Measurements from ENCODE around the gene RAET1G.
"Not testable (repeated sequence)": the region's sequence is repeated elsewhere in the genome, so short reads cannot be mapped to it uniquely, and the experiment has no call there.

The RAET1G gene

GRCh38 chr6:149933461-149933860, 10.5 kb upstream of the RAET1G start:
- no peak for ATAC-seq (ENCODE audit: insufficient read depth, low read depth)
- Histone ChIP-seq H4K20me1 (ENCODE audit: insufficient read depth, low read length) (no peaks in the 10 kb centered on the region), H3K4me3 (ENCODE audit: low read depth in 1 of 2, low read length in 2 of 2) (no peak overlapping the region), H3K9ac (ENCODE audit: low read depth, low read length) (no peak overlapping the region), H3K27ac (ENCODE audit: low read length) (no peak overlapping the region), H2AFZ (ENCODE audit: low read depth, low read length) (no peak overlapping the region), H3K4me1 (ENCODE audit: insufficient read depth, low read length) (no peaks in the 10 kb centered on the region), H3K9me3 (ENCODE audit: insufficient read depth, low read length, severe bottlenecking) (no peaks in the 10 kb centered on the region), H3K4me2 (ENCODE audit: insufficient read depth, low read length) (no peak overlapping the region), H3K27me3 (ENCODE audit: insufficient read depth, low read length, poor library complexity) (peaks cover 38% of the 10 kb centered on the region), H3K36me3 (ENCODE audit: insufficient read depth, low read length) (no peaks in the 10 kb centered on the region), H3K79me2 (ENCODE audit: insufficient read depth, low read length) (no peaks in the 10 kb centered on the region)
- no peak for TF ChIP-seq CTCF (IDR thresholded peaks at IDR 0.05; ENCODE audit: borderline replicate concordance, extremely low read depth, low read length, poor library complexity, severe bottlenecking)
- TF ChIP-seq EZH2 (IDR thresholded peaks at IDR 0.05; ENCODE audit: borderline replicate concordance, low read depth, low read length, severe bottlenecking), result no peak
- DNase-seq, result no peak

DNA sequence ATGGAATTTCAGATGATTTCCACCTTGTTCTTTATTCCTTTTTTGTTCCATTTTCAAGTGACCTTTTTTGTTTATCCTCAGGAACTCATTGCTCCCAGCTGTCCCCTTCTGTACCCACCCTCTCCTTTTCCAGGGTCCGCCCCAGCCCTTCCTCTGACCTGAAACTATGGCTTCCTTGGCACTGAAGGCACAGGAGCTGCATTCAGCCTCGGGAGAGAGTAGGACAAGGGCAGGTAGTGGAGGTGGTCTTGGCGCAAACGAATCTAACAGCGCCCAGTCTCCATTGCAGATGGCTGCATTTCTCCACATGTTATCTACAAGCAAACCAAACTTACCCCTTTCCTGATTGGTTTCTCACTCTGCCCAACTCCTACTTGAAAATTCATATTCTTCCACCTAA, 10.1 kb upstream of the RAET1G start:
- DNase-seq, result no peak
- Histone ChIP-seq H3K4me2 (ENCODE audit: insufficient read depth, low read length) (no peak overlapping the region), H3K9ac (ENCODE audit: low read depth, low read length) (no peak overlapping the region), H4K20me1 (ENCODE audit: insufficient read depth, low read length) (no peaks in the 10 kb centered on the region), H3K36me3 (ENCODE audit: insufficient read depth, low read length) (no peaks in the 10 kb centered on the region), H3K4me3 (ENCODE audit: low read depth in 1 of 2, low read length in 2 of 2) (no peak overlapping the region), H3K4me1 (ENCODE audit: insufficient read depth, low read length) (no peaks in the 10 kb centered on the region), H3K79me2 (ENCODE audit: insufficient read depth, low read length) (no peaks in the 10 kb centered on the region), H3K27ac (ENCODE audit: low read length) (no peak overlapping the region), H3K27me3 (ENCODE audit: insufficient read depth, low read length, poor library complexity) (peaks cover 35% of the 10 kb centered on the region), H2AFZ (ENCODE audit: low read depth, low read length) (no peak overlapping the region), H3K9me3 (ENCODE audit: insufficient read depth, low read length, severe bottlenecking) (no peaks in the 10 kb centered on the region)
- no peak for ATAC-seq (ENCODE audit: insufficient read depth, low read depth)
- no peak for TF ChIP-seq EZH2 (IDR thresholded peaks at IDR 0.05; ENCODE audit: borderline replicate concordance, low read depth, low read length, severe bottlenecking)
- no peak for TF ChIP-seq CTCF (IDR thresholded peaks at IDR 0.05; ENCODE audit: borderline replicate concordance, extremely low read depth, low read length, poor library complexity, severe bottlenecking)

- no peaks in the 10 kb centered on the region for H3K4me1 ChIP-seq (ENCODE audit: insufficient read depth, low read length)
- no peak overlapping the region for H2AFZ ChIP-seq (ENCODE audit: low read depth, low read length)
- no peaks in the 10 kb centered on the region for H3K9me3 ChIP-seq (ENCODE audit: insufficient read depth, low read length, severe bottlenecking)
- H3K27ac ChIP-seq (ENCODE audit: low read length), result no peak overlapping the region
- DNase-seq, result no peak
- H3K27me3 ChIP-seq (ENCODE audit: insufficient read depth, low read length, poor library complexity), result peaks cover 31% of the 10 kb centered on the region
- TF ChIP-seq EZH2 (IDR thresholded peaks at IDR 0.05; ENCODE audit: borderline replicate concordance, low read depth, low read length, severe bottlenecking), result no peak
- no peak for TF ChIP-seq CTCF (IDR thresholded peaks at IDR 0.05; ENCODE audit: borderline replicate concordance, extremely low read depth, low read length, poor library complexity, severe bottlenecking)
- H3K9ac ChIP-seq (ENCODE audit: low read depth, low read length), result no peak overlapping the region
- H4K20me1 ChIP-seq (ENCODE audit: insufficient read depth, low read length), result no peaks in the 10 kb centered on the region
- no peak overlapping the region for H3K4me2 ChIP-seq (ENCODE audit: insufficient read depth, low read length)
- no peaks in the 10 kb centered on the region for H3K36me3 ChIP-seq (ENCODE audit: insufficient read depth, low read length)
- no peak for ATAC-seq (ENCODE audit: insufficient read depth, low read depth)
- no peaks in the 10 kb centered on the region for H3K79me2 ChIP-seq (ENCODE audit: insufficient read depth, low read length)
- no peak overlapping the region for H3K4me3 ChIP-seq (ENCODE audit: low read depth in 1 of 2, low read length in 2 of 2)
Measured at GRCh38 chr6:149931501-149931900, 8.6 kb upstream of the RAET1G start.

DNA sequence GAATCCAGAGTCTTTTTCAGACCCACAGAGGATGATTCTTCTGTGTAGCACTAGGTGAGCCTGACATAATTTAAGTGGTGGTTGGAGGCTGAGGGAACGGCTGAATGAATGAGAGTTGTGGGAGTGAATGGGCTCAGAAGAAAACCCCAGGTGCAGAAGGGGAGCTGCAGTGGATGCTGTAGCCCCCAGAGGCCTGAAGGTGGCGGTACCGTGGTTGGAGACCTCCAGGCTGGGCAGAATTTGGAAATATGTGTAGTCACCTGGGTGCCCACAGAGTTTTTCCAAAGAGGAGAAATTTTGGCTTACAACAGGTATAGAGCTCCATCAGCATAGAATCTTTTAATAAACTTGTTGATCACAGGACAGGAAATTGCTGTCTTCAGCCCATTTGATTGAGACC, 6.5 kb upstream of the RAET1G start:
- no peak overlapping the region for H3K4me2 ChIP-seq (ENCODE audit: insufficient read depth, low read length)
- H3K27ac ChIP-seq (ENCODE audit: low read length), result no peak overlapping the region
- H3K79me2 ChIP-seq (ENCODE audit: insufficient read depth, low read length), result no peaks in the 10 kb centered on the region
- ATAC-seq (ENCODE audit: insufficient read depth, low read depth), result peak; percentile 42; the same call in 1 of the 3 replicates
- no peak overlapping the region for H3K9ac ChIP-seq (ENCODE audit: low read depth, low read length)
- H3K36me3 ChIP-seq (ENCODE audit: insufficient read depth, low read length), result no peaks in the 10 kb centered on the region
- H3K27me3 ChIP-seq (ENCODE audit: insufficient read depth, low read length, poor library complexity), result peaks cover 40% of the 10 kb centered on the region
- peaks cover 7% of the 10 kb centered on the region; the same call in 1 of the 2 replicates for H3K4me1 ChIP-seq (ENCODE audit: insufficient read depth, low read length)
- DNase-seq, result peak; percentile 23
- no peaks in the 10 kb centered on the region; the same call in 1 of the 2 replicates for H4K20me1 ChIP-seq (ENCODE audit: insufficient read depth, low read length)
- no peak overlapping the region for H3K4me3 ChIP-seq (ENCODE audit: low read depth in 1 of 2, low read length in 2 of 2)
- no peak overlapping the region for H2AFZ ChIP-seq (ENCODE audit: low read depth, low read length)
- no peaks in the 10 kb centered on the region for H3K9me3 ChIP-seq (ENCODE audit: insufficient read depth, low read length, severe bottlenecking)
- TF ChIP-seq CTCF (IDR thresholded peaks at IDR 0.05; ENCODE audit: borderline replicate concordance, extremely low read depth, low read length, poor library complexity, severe bottlenecking), result peak; percentile 54
- no peak for TF ChIP-seq EZH2 (IDR thresholded peaks at IDR 0.05; ENCODE audit: borderline replicate concordance, low read depth, low read length, severe bottlenecking)

- H3K4me2 ChIP-seq (ENCODE audit: insufficient read depth, low read length); H3K9me3 ChIP-seq (ENCODE audit: insufficient read depth, low read length, severe bottlenecking); H3K4me3 ChIP-seq (ENCODE audit: low read depth in 1 of 2, low read length in 2 of 2); H4K20me1 ChIP-seq (ENCODE audit: insufficient read depth, low read length); H2AFZ ChIP-seq (ENCODE audit: low read depth, low read length); H3K9ac ChIP-seq (ENCODE audit: low read depth, low read length); H3K4me1 ChIP-seq (ENCODE audit: insufficient read depth, low read length); DNase-seq; H3K27ac ChIP-seq (ENCODE audit: low read length); ATAC-seq (ENCODE audit: insufficient read depth, low read depth); H3K79me2 ChIP-seq (ENCODE audit: insufficient read depth, low read length); H3K36me3 ChIP-seq (ENCODE audit: insufficient read depth, low read length): not testable (repeated sequence)
- peaks cover 45% of the 10 kb centered on the region for H3K27me3 ChIP-seq (ENCODE audit: insufficient read depth, low read length, poor library complexity)
Measured at GRCh38 chr6:149927025-149927424, 4.1 kb upstream of the RAET1G start.

Measured in DND-41 (cell line).